ENCODE data around the gene IQCK.

IQCK gene

DNA sequence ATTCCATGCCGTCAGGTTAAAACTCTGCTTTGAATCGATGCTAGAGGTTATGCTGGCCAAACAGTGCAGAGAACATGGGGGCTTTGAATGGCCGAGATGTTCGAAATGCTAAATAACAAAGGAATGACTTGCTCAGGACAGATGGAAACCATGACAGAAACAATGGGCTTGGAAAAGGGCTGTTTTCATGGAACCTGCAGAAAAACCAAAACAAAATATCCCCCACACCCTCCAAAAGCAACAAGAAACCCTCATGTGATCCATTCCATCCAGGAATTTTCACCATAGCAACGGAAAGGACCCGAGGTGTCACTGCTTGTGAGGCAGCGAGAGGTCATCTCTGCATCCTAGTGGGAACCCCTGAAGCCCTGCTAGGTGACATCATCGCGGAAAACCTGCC is 141.1 kb downstream of the IQCK start:
- no peak for DNase-seq (ENCODE audit: low read depth in 1 of 2, low spot score in 1 of 2)

DNA sequence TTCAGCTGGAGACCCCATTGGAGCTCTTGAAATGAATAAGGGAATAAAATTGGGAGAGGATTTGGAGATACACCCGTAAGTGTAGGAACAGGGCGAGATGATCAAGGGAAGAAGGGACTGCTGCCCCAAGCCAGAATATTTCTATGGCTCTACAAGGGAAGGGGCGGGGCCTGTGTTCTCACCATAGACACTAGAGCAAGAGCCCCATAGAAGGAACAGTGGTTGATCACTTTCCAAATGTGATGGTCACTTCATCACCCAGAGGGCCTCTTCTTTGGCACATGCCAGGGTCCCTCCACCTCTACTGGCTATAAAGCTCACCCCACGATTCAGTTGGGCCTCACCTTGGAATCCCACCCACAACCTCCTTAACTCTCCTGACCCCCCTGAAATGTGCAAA is 141.5 kb downstream of the IQCK start:
- DNase-seq (ENCODE audit: low read depth in 1 of 2, low spot score in 1 of 2): no peak

DNA sequence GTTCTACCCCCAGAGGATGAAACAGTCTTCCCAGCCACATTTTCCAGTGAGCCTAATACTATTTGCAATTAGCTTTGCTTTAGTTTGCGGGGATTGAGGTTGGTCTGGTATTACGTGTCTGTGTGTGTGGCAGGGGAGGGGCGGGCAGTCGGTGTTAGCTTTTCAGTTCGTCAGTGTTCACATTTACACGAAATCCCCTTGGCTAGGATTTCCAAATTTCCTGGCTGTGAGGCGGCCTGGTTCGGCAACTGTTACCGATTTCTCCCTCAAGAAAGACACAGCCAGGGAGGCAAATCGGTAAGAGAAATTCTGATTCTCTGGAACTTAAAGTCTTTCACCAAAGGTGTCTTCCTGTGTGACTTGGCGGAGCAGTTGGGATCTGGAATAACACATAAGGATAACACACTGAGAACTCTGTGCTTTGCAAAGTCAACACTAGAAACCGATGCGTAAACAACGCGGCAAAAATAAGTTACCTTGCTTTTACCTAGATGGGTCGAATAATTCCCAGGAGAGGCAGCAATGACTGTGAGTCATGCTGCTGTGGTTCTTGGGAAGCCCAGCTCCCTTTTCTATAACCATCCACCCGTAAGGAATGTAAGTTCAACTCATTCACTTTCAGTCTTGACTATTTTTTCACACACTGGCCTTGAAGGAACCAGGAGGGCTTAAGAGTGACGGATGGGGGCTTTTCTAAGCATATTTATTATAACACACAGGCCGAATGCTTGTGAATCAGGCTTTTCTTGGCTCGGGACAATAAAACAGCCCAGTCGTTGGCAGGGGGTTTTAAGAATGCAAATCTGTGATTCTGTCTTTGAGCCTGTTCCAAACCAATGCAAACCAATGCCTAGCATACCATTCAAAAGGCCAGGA is 142.3 kb downstream of the IQCK start:
- no peak for DNase-seq (ENCODE audit: low read depth in 1 of 2, low spot score in 1 of 2)

DNA sequence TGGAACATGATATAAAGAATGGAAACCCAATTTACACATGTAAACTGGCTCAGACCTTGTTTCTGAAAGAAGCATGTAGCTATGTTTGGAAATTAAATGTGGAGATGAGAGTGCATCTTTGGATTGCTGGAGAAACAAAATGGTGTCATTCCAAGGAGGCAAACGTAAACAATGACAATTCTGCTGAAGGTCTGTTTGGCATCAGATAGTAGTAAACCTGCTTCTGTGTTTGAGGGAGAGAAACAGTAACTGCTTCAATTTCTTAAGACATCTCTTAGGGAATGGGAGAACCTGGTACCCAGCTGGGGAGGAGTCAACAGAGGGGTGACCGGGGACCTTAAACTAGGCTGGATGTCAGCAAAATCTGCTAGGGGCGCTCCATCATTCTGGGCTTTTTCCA is 143.1 kb downstream of the IQCK start:
- no peak for DNase-seq (ENCODE audit: low read depth in 1 of 2, low spot score in 1 of 2)

DNA sequence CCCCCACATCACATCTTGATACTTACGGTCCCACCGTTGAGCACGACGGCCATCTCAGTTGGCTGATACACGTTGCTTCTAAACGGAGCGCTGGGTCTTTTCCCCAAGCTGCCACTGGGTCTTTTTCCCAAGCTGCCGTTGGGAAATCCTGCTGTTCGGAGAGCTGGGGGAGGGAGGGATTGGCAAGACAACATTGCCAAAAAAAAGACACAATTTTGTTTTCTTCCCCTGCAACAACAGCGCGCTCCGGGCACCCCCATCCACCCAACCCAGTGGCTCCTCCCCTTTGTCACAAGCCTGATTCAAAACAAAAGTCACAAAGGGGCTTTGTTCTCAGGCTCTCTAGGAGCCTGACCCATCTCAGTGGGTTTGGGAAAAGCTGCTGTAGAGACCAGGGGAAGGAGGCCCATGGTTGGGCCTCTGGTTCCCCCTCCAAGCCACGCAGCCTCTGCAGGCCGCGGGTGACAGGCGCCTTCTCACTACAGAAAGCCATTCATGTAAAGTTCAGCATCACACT is 143.8 kb downstream of the IQCK start:
- DNase-seq (ENCODE audit: low read depth in 1 of 2, low spot score in 1 of 2): no peak

DNA sequence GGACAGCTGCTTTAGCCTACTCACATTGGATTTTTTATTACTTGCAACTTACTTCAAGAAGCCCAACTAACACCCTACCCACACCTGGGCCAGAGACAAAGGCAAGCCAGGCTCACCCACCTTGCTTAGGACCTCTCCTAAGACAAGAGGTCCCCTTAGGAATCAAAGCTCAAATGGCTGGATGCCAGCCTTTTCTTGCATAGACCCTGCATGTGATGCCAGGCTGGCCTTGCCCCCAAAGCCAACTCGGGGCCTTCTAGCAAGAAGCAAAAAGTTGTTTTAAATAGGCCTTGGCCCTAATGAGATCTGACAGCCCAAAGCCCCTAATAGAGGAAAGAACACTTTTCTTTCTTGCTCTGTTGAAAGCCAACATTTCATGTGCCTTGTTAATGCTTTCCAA is 145.9 kb downstream of the IQCK start:
- DNase-seq (ENCODE audit: low read depth in 1 of 2, low spot score in 1 of 2): no peak

DNA sequence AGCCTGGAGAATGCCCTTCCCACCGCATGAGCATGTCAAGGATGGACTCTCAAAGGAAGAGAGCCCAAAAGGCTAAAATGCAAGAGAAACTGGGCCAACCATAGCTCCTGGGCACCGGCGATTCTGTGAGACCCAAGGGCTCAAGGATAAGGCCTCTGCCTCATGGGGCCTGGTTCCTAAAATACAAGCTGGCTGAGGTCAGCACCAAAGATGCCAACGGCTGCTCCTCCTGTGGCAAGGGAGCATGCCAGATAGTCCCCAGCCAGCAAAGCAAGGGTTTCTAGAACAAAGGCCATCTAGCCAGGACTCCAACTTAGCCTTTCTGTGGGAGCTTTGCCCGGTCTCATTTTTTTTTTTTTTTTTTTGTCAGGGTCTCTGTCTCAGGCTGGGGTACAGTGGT is 146.5 kb downstream of the IQCK start:
- DNase-seq (ENCODE audit: low read depth in 1 of 2, low spot score in 1 of 2): no peak

DNA sequence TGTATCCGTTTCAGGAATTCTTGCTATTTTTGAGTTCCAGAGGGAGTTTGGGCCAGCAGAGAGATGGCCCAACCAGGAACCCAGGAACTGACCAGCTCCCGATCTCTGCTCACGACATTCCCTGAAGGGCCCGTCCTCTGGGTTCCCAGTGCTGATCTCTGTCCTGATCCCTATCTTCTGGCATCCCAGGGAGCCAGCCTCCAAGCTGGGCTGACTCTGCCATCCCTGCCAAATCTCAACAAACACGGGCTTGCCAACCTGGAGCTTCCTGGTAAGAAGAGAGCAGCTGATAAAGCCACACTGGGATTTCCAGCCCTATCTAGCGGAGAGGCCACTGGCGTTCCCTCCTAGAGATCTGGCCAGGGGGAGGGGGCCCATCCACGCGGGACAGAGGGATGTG is 150.3 kb downstream of the IQCK start:
- DNase-seq (ENCODE audit: low read depth in 1 of 2, low spot score in 1 of 2): no peak

DNA sequence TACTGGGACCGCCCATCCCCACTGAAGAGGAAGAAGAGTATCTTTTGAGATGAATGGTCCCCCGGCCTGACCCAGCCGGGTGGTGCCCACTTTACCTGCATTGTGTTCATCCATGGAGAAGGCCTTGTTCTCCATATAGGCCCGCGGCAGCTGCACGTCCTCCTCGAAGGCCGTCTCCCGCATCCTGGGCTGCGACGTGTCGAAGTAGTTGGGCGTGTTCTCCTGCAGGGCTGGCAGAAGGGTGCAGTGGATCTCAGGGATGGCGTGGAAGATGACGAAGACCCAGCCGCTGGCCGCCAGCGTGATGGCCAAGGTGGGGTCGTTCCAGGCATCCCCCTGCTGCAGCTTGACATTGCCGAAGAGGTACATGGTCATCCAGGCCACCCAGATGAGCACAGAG is 153.7 kb downstream of the IQCK start:
- no peak for DNase-seq (ENCODE audit: low read depth in 1 of 2, low spot score in 1 of 2)

DNA sequence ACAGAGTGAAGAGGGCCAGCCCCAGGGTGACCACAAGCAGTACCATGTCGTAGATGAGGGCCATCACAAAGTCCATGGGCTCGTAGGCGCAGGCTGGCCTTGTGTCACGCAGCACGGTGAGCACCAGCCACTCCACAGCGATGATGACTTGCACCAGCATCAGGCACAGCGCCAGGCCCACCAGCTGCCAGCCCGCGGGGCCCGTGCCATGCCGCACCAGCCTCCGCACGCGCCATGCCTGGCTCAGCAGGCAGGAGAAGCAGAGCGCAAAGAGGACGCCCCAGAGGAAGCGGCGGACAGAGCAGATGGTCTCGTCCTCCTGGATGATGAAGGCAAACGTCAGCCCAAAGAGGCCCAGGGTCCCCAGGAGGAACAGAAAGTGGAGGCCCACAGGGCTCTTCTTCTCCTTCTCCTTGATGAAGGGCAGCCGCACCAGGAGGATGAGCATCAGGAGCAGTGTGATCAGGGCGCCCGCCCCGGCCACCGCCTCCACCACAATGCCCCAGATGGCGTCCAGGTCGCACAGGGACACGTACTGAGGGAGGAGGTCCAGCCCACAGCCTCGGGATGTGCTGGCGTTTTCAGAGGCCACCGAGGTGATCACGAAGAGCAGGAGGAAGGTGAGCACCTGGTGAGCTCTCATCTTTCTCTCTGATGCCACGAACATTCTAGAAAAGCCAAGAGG is 154.2 kb downstream of the IQCK start:
- DNase-seq (ENCODE audit: low read depth in 1 of 2, low spot score in 1 of 2): no peak

DNA sequence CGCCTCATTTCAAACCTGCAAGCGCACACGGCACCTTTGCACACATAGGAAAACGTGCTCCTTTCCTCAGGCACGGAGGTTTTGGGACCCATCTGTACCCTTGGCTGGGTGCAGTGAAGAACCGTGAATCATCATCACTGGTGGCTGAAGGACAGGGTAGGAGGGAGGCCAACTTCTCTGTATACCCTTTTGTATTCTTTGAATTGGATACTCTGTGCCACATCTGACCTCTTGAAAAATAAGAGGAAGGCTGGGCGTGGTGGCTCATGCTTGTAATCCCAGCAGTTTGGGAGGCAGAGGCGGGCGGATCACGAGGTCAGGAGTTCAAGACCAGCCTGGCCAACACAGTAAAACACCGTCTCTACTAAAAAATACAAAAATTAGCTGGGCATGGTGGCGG is 154.9 kb downstream of the IQCK start:
- DNase-seq (ENCODE audit: low read depth in 1 of 2, low spot score in 1 of 2): no peak

DNA sequence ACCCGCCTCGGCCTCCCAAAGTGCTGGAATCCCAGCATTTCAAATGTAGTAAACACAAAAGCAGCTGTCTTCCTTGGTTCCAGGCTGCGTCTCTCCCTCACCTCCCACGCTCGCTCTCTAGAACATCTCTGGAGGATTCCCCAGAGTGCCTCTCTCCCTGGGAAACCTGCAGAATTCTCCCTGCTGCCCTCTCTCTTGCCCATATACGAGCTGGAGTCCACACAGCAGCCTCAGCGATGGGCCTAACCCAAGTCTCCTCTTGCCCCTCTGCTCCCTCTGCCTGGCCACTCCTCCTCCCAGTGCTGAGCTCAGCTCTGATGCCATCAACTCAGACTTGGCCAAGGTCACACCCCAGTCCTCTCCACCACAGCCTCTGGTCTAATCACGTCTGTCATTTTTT is 156.0 kb downstream of the IQCK start:
- no peak for DNase-seq (ENCODE audit: low read depth in 1 of 2, low spot score in 1 of 2)

DNA sequence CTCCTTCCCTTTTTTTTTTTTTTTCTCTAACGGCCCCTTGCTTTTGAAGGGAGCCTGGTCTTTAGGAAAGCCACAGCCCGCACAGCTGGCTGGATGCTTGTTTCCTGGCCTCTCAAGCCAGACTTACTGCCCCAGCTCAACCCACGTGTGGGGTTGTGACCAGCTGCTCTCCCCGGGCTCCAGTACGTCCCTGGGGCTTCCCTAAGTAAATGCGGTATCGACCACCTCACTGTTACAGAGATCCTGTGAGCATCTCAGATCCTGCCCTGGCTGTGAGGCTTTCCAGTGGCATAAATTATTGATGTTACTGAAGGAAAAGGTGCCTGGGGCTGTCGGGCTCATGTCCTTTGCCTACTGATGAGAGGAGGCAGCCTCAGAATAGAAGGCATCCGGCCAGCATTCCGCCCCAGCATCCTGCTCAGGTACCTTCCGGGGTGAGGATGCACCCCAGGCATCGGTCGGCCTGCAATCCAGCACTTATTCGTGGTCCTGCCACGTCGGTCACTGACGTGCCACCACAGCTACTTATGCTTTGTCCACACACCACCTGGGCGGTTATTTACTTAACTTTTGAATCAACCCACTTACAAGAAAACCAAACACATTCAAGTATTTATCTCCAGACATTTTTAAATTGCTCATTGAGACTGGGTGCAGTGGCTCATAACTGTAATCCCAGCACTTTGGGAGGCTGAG is 156.9 kb downstream of the IQCK start:
- no peak for DNase-seq (ENCODE audit: low read depth in 1 of 2, low spot score in 1 of 2)

DNA sequence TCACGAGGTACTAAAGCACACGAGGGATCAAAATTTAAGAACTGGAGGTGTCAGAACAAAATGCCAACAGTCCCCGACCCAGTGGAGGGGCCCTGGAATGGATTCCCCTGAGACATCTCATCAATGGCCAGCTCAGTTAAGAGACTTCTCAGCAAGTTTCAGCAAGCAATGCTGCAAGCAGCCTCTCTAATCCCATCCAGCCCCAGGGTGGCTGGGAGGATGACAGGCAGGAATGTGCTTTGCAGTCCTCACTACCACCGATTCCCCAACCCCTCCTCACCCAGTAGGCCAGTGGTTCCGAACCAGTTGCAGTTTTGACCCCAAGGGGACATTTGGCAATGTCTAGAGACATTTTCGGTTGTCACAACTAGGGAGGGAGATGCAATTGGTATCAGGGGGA is 157.8 kb downstream of the IQCK start:
- DNase-seq (ENCODE audit: low read depth in 1 of 2, low spot score in 1 of 2): no peak

DNA sequence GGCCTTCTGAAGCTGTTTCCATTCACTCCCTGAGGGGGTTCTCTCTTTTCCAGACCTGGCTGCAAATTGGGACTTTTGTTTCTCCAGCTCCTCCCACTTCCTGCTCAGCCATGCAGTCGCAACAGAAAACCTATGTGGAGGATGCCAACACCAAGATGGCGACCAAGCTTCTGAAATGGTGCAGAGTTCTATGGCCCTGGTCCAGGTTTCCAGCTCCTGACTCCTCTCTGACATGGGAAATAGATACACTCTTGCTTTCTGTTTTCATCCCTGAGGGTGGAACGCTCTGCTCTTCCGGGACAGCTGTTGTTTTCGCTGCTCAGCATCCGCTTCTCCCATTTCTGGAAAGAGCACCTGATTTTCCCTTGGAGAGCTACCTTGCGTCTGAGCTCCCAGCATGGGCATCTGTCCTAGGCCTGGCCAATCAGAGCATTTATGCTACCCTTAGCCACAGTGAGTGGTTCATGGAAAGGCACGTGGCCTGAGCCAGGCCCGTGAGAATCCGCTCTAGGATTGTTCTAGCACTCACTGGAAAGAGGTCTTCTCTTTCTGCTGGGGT is 158.5 kb downstream of the IQCK start:
- DNase-seq (ENCODE audit: low read depth in 1 of 2, low spot score in 1 of 2): no peak

DNA sequence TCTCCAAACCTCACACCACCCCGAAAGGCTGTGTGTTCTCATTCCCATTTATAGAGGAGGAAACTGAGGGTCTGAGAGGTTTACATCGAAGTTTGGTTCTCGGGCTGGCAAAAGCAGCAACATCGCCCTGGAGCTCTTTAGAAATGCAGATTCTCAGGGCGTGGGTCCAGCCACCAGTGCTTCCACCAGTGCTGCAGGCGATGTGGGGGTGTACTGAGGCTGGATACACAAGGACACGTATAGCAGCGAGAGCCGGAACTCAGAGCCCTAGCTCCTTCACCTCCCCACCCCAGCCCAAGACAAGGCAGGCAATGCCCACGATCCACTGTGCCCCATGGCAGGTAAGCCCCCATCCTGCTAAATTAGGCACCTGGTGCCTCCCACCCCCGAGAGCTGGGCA is 160.7 kb downstream of the IQCK start:
- no peak for DNase-seq (ENCODE audit: low read depth in 1 of 2, low spot score in 1 of 2)

DNA sequence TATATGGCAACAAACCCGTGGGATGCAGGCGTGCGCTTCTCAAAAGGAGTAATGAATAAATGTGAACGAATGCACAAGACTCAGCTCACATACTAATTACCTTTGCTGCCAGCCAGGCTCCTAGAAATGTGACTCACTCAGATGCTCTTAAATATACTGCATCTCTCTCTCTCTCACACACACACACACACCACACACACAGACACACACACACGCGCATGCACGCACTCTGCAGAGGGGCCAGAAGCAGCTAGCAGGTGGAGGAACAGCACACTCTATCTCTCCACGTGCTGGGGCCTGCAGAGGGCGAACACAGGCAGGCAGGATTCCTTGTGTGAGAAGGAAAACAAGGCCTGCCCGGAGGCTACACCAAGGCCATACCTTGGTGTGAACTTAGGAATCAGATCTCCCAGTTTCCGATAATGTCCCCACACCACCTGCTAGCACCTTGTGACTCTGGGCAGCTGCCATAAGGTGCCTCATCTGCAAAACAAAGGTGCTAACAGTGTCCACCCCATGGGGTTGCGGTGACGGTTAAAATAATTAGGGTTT is 161.2 kb downstream of the IQCK start:
- DNase-seq (ENCODE audit: low read depth in 1 of 2, low spot score in 1 of 2): no peak

DNA sequence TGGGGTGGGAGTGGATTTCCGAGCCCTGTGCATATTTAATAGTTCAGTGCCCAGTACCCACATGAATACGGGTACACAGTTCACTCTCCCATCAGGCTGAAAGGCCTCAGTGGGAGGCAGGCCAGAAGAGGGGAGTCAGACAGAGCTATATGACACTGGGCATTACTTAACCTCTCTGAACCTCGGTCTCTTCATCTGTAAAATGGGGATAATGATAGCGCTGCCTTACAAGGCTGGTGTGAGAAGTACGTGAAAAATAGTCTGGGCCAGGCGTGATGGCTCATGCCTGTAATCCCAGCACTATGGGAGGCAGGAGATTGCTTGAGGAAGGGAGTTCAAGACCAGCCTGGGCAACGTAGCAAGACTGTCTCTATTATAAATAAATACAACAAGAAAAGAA is 163.0 kb downstream of the IQCK start:
- no peak for DNase-seq (ENCODE audit: low read depth in 1 of 2, low spot score in 1 of 2)

DNA sequence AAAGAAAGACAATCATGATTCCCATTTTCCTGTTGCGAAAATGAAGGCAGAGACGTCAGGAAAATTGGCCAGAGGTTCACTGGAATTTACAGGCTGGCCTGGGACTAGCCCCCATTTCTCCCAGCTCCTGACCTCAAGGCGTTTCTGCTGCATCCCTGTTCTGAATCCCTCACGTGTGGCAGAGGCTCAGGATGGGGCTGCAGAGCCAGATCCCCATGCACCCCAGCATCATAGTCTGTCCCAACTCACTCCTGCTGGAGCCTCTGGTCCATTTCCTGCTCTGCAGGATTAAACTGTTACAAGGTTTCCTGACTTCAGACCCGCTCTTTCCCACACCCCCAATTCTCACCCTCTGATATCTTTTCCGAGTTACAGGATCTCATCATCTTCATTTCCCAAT is 163.7 kb downstream of the IQCK start:
- no peak for DNase-seq (ENCODE audit: low read depth in 1 of 2, low spot score in 1 of 2)

DNA sequence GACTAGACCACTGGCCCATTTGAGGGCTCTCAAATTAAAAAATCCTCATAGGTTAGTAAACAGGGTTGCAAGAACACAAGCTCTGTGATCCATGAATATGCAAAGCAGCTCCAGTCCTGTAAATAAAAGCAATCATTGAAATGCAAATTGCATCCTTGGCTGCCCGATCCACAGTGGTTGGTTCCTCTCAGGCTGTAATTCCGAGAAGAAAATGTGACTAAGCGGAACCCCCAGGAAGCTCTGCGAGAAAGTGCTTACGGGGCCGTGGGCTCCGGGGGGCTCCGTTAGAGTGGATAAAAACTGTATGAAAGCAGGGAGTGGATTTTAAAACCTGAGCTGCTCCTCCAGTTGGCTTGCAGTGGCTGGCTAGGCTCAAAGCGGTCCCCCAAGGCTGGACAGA is 164.1 kb downstream of the IQCK start:
- no peak for DNase-seq (ENCODE audit: low read depth in 1 of 2, low spot score in 1 of 2)

DNA sequence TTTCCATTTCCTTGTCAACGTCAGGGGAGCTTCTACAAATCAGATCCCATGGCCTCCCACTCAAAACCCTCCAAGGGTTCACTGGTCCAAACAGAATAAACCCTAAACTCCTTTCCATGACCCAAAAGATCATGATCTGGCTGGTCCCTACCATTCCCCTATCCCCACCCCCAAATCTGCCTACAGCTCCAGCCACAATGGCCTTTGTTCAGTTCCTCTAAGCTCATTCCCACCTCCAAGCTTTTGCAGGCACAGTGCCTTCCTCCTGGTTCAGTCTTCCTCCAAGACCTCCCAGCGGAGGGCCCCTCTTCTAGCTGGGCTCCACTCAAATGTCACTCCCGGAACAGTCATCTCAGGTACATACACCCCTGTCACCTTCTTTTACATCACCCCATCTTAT is 164.6 kb downstream of the IQCK start:
- DNase-seq (ENCODE audit: low read depth in 1 of 2, low spot score in 1 of 2): no peak

Data from activated CD4-positive, alpha-beta T cell treated with anti-CD3 and anti-CD28 coated beads, Interleukin-2, amount 50 U/mL, for 24 hours (primary cell).